ENCODE data around the gene RPE65. TPM values are rescaled to one million over a fixed set of nuclear protein-coding genes. Genes with fewer than 3 reads are reported as not detected.
"Not testable (repeated sequence)": the region's sequence is repeated elsewhere in the genome, so short reads cannot be mapped to it uniquely, and the experiment has no call there.

The RPE65 gene
- total RNA-seq, 1 experiment from 2014 or later, result not detected

DNA sequence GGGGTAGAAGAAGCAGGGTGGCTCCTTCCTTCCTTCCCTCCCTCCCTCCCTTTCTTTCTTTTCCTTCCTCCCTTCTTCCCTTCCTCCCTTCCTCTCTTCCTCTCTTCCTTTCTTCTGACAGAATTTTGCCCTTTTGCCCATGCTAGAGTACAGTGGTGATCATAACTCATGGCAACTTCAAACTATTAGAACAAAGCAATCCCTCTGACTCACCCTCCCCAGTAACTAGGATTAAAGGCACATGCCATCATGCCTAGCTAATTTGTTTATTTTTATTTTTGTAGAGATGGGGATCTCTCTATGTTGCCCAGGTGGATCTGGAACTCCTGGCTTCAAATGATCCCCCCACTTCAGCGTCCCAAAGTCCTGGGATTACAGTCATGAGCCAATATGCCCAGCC, 10.0 kb upstream of the RPE65 start:
- in situ Hi-C loops (cut with HindIII; ENCODE audit: low pct_unique_long_range_greater_than_20kb, low sequenced_read_pairs), result no loop called here

DNA sequence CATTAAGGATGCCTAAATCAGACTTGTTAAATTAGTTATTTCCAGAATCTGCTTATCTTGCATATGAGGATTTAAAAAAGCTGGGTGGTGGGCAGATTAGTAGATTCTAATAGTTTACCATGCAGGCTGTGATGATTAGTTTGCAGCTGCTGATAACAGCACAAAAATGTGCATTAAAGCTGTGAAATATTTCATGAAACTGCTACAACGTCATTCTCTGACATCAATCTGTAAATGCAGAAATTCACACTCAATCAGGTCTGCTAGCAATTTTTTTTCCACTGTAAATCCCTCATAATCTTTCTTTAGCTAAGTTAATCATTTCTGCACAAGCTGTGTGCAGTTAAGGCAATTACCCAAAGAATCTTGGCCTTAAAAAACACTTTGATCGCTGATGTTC, 9.3 kb upstream of the RPE65 start:
- in situ Hi-C loops (cut with HindIII; ENCODE audit: low pct_unique_long_range_greater_than_20kb, low sequenced_read_pairs), result no loop called here
- DNase-seq (ENCODE audit: low read depth), result no peak

More for the DNA sequence above, 10.0 kb upstream of the RPE65 start:
- DNase-seq (ENCODE audit: low read depth), result no peak

DNA sequence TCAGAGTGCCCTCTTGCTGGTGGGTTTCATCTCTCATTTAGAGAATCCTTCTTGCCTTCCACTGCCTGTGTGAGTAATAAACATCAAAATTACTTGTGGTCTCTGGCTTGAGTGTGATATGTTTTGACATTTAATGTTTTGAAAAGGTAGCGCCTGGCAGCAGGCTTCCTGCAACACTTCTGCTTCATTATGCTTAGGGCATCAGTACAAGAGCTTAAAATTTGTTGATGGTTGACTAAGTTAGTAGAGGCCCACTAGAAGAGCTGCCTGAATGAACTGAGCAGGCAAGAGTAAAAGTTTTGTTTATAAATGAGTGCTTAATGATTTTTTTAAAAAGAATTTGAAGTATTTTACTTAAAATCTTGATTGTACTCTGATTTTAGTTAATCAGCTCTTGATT, 6.4 kb upstream of the RPE65 start:
- no peak for DNase-seq (ENCODE audit: low read depth)
- in situ Hi-C loops (cut with HindIII; ENCODE audit: low pct_unique_long_range_greater_than_20kb, low sequenced_read_pairs), result no loop called here

DNA sequence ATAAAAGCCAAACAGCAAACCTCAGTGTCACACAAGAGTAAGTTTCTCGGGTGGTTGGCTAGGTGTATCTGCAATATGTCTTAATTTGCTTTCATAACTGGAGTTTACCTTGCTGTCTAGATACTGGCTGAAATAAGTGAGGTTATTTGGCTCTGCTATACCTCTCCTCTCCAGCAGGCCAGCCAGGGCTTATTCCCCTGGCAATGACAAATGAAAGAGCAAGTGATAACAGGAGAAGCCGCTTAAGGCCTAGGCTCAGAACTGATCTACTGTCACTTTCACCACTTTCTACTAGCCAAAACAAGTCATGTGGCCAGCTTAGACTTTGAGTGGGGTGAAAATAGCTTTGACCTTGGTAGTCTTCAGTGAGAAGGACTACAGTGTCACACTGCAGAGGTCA, 4.8 kb upstream of the RPE65 start:
- in situ Hi-C loops (cut with HindIII; ENCODE audit: low pct_unique_long_range_greater_than_20kb, low sequenced_read_pairs), result no loop called here
- no peak for DNase-seq (ENCODE audit: low read depth)

DNA sequence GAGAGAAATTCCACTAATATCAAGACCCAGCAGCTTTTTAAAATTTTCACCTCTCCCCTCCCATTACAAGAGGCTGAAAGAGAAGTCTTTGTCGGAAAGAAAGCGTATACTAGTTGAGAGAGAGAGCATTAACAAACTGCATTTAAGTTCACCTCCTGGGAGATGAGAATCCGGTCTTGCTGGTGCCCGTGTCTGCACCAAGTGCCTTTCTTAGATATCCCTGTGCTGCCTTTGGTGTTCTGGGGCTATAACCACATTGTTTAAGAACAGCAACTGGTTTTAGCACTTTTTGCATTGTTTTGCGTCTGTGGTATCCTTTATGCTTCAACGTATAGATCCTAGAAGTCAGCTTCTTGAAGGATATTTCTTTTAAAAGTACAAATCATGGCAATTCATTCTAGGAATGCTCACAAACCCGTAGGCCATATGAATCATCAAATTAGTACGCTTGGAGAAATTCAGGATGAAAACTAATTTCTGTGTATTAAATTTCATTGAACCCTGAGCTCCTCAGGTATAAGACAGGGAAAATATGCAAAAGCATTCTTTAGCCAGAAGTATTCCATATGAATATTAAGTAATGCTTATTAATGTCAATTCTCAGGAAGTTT, 3.4 kb upstream of the RPE65 start:
- in situ Hi-C loops (cut with HindIII; ENCODE audit: low pct_unique_long_range_greater_than_20kb, low sequenced_read_pairs), result no loop called here
- DNase-seq (ENCODE audit: low read depth), result no peak

DNA sequence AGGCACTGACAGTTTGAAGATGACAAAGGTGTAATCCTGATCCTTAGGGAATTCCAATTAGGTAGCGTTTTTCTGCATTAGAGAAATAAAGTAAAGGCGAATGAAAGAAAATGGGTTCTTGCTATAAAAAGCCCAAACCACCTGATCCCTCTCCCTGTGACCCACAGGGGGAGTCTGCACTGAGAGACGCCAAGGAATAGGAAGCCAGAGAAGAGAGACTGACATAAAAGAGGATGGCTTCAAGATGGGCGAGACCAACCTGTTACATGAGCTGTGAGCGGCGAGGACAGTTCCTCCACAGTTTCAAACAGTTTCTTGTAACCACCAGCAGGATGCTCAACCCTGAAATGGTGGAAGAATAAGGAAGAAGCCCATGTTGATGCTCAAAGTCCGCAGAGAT, 1.4 kb downstream of the RPE65 start:
- in situ Hi-C loops (cut with HindIII; ENCODE audit: low pct_unique_long_range_greater_than_20kb, low sequenced_read_pairs), result no loop called here
- no peak for DNase-seq (ENCODE audit: low read depth)

DNA sequence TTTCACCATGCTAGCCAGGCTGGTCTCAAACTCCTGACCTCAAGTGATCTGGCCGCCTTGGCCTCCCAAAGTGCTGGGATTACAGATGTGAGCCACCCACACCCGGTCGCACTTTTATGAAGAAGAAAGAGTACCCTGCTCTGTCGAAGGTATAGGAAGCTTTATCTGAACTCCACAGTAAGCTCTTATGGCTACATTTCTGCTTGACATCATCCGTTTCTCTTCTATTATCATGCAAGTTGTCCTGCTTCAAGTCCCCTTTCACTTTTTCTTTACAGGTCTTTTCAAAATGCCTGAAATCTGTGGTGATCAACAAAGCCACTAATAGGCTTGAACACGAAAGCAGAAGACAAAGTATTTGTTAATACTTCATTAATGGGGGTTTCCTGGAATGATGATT, 4.0 kb downstream of the RPE65 start:
- DNase-seq (ENCODE audit: low read depth), result no peak
- in situ Hi-C loops (cut with HindIII; ENCODE audit: low pct_unique_long_range_greater_than_20kb, low sequenced_read_pairs), result no loop called here

DNA sequence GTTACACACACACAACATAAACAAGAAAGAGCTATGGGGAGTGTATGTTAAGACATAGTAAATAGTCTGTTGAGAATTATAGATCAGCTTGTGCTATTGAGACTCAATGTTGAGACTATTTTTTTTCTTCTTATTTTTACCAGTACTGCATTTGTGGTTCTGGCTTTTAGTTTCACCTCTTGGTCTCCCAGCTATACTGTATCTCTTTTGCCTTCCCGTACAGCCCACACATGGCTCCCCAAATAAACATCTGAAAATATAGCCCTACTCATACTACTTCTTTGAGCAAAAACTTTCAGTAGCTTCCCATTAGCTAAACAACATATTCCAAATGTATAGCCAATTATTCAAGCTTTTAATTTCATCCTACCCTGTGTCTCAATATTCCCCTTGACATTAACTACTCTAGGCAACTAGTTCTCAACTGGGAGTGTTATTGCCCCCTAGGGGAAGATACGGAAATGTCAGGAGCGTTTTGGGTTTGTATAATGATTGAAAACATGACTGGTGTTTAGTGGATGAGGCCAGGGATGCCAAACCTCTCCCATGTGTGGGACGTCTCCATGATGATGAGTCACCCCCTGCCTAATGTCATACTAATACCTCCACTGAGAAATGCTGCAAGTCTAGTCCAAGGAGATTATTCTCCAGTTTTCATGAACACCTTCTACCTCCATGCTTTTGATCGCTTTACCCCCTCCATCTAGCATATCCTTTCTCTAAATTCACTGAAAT, 6.8 kb downstream of the RPE65 start:
- peak; percentile 60 for DNase-seq (ENCODE audit: low read depth)
- in situ Hi-C loops (cut with HindIII; ENCODE audit: low pct_unique_long_range_greater_than_20kb, low sequenced_read_pairs), result no loop called here

DNA sequence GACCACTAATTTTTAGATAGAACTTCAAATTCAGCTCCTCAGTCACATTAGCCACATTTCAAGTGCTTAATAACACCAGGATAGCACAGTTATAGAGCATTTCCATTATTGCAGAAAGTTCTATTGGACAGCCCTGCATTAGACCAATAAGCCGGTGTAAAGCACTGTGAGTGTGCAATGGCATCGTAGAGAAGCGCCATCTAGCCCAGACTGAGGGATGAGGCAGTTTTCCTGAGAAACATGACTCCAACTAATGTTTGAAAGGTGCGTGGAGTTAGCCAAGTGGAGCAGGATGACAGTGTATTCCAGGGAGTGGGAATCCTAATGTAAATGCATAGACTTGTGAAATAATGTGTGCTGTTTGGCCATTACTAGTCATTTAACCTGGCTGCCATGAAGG, 7.7 kb downstream of the RPE65 start:
- no peak for DNase-seq (ENCODE audit: low read depth)
- in situ Hi-C loops (cut with HindIII; ENCODE audit: low pct_unique_long_range_greater_than_20kb, low sequenced_read_pairs), result no loop called here

DNA sequence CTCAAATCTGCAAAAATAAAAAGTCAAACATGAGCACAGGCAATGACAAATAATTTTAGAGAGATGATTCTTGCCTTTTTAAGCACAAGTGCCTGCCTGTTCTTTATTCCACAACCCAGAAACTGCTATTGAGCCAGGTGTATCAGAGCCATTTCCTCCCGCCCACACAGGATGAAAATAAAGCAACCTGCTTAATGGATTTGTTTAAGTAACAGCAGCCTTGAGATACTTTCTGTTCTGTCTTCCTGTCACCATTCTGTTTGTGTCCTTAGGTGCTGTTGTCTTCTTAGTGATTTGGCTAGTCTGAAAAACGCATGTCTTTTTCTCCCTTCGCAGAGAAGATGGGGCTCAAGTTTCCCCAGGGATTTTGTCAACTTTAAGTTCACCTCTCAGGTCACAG, 11.4 kb downstream of the RPE65 start:
- no peak for DNase-seq (ENCODE audit: low read depth)
- in situ Hi-C loops (cut with HindIII; ENCODE audit: low pct_unique_long_range_greater_than_20kb, low sequenced_read_pairs), result no loop called here

DNA sequence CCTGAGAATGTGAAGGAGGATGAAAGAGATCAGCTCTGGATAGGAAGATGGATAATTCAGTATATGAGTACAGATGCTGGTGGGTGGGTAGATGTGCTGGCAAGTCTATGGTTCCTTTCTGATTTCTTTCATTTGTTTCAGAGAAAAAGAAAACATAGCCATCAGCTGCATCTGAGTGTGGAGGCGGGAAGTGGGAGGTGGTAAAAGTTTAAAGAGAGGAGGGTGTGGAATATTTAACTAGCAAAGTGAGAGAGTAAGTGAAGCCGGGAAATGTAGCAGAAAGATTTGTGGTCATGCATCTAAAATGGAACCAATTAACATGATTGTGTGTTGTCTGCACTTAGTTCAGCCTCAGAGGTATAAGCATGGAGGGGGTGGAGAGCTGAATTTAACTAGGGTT, 16.4 kb downstream of the RPE65 start:
- in situ Hi-C loops (cut with HindIII; ENCODE audit: low pct_unique_long_range_greater_than_20kb, low sequenced_read_pairs), result no loop called here
- no peak for DNase-seq (ENCODE audit: low read depth)

DNA sequence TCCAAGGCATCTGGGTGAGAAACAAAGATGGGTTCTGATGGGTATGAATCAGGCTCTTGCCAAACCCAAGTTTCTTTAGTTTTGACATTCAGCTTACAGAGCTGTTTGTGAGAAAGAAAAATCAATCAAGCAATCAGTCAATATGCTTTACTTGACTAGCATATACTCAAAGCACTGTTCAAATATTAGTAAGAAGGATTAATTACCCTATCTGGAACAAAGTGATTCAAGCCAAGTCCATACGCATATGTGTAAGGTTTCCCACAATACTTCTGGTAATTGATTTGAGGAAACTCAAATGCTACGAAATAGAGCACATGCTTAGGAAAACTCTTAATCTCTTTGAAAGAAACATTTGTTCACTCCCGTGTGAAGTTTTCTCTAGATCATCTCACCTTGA, 18.7 kb downstream of the RPE65 start:
- no peak for DNase-seq (ENCODE audit: low read depth)
- in situ Hi-C loops (cut with HindIII; ENCODE audit: low pct_unique_long_range_greater_than_20kb, low sequenced_read_pairs), result no loop called here

DNA sequence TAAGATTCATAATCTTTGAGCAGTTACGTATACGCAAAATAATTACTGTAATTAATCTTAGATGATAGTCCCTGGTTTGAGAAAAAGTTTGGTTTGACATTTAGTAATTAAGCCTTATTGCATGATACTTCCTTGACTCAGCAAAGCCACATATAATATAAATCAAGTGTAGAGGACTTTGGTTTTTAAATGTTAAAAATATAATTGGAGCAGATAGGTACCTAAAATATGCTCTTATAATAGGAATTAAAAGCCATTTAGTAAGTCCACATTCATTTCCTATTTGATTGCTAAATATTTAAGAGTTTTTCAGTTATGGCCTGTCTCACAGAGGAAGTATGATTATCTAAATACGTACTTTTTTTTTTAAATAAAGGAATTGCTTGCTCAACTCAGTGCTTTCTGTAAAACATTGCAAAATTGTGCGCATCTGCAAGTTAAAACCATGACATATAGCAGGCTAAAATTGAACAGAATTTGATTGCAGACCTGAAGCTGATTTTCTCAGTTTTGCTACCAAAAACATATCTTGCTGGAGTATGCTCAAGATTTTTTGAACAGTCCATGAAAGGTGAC, 20.4 kb downstream of the RPE65 start:
- in situ Hi-C loops (cut with HindIII; ENCODE audit: low pct_unique_long_range_greater_than_20kb, low sequenced_read_pairs), result no loop called here

DNA sequence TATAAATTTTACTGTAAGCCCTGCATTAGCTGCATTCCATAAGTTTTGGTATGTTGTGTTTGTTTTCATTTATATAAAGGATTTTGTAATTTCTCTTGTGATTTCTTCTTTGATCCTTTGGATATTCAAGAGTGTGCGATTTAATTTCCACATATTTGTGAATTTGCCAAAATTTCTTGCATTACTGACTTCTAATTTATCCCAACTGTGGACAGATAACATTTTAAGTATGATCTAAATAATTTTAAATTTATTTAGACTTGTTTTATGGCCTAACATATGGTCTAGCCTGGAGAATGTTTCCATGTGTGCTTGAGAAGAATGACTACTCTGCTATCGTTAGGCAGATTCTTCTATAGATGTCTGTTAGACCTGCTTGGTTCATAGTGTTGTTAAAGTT, 23.2 kb downstream of the RPE65 start:
- no peak for DNase-seq (ENCODE audit: low read depth)
- in situ Hi-C loops (cut with HindIII; ENCODE audit: low pct_unique_long_range_greater_than_20kb, low sequenced_read_pairs), result no loop called here

More for the DNA sequence above, 20.4 kb downstream of the RPE65 start:
- no peak for DNase-seq (ENCODE audit: low read depth)

DNA sequence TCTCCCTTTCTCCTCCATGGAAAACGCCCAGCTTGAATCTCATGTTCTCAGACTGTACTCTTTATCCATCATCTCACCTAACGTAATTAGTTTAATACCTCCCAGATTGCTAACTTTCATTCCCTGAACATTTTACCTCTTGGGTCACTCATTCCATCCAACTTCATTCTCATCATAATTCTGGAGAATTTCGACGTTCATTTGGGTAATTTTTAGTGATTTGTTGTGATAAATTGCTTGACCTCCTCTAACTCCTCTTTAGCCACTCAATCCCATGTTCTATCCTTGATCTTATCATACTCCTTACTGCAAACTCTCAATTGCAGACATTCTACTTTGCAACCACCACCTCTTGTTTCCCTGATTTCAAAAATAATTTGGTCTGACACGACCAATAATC, 28.4 kb downstream of the RPE65 start:
- in situ Hi-C loops (cut with HindIII; ENCODE audit: low pct_unique_long_range_greater_than_20kb, low sequenced_read_pairs), result no loop called here
- DNase-seq (ENCODE audit: low read depth), result no peak

DNA sequence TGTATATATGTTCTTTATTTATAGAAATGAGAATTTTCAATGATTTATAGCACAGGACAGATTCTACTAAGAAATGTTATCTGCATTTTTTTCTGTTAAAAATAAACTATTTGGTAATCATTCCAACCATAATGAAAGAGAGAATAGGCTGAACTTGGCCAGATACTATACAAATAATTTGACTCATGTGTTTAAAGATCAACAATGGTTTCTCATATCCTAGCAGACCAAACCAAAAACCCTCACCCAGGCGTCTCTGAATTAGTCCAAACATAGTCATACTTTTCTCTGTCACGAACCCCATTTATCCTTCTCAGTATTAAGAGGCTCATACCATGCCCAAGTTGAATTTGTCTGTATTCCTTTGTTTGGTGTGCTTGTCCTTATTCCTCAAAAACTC, 40.3 kb downstream of the RPE65 start:
- in situ Hi-C loops (cut with HindIII; ENCODE audit: low pct_unique_long_range_greater_than_20kb, low sequenced_read_pairs), result no loop called here
- DNase-seq (ENCODE audit: low read depth), result no peak

DNA sequence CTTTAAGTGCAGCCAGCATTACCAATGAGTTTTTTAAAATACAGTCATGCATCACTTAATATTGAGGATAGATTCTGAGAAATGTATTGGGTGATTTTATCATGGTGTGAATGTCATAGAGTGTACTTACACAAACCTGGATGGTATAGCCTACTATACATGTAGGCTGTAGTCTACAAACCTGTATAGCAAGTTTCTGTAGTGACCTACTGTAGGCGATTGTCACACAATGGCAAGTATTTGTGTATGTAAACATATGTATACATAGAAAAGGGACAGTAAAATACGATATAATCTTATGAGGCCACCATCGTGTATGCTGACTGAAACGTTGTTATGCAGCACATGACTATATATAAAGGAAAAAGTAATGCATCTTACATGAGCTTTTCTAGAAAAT, 48.2 kb downstream of the RPE65 start:
- DNase-seq (ENCODE audit: low read depth), result no peak
- in situ Hi-C loops (cut with HindIII; ENCODE audit: low pct_unique_long_range_greater_than_20kb, low sequenced_read_pairs), result no loop called here

DNA sequence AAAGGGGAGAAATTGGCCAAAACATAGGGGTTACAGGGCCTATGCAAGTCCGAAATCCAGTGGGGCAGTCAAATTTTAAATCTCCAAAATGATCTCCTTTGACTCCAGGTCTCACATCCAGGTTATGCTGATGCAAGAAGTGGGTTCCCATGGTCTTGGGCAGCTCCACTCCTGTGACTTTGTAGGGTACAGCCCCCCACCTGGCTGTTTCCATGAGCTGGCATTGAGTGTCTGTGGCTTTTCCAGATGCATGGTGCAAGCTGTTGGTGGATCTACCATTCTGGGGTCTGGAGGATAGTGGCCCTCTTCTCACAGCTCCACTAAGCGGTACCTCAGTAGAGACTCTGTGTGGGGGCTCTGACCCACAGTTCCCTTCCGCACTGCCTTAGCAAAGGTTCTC, 54.2 kb downstream of the RPE65 start:
- DNase-seq (ENCODE audit: low read depth); in situ Hi-C loops (cut with HindIII; ENCODE audit: low pct_unique_long_range_greater_than_20kb, low sequenced_read_pairs): not testable (repeated sequence)

DNA sequence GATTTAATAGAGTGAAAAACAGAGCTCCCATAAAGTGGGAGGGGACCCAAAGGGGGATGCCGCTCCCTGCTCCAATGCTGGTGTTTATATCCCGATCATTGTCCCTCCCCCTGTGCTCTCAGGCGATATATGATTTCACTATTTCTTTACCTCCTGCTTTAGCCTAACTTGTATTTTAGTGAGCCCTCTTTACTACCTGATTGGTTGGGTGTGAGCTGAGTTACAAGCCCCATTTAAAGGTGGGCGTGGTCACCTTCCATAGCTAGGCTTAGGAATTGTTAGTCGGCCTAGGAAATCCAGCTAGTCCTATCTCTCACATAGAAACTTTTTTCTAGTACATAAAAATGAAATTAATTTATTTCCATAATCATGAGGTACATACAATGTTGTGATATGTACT, 57.3 kb downstream of the RPE65 start:
- in situ Hi-C loops (cut with HindIII; ENCODE audit: low pct_unique_long_range_greater_than_20kb, low sequenced_read_pairs); DNase-seq (ENCODE audit: low read depth): not testable (repeated sequence)
